ENCODE results near the gene MLF2. TPM values are rescaled to one million over a fixed set of nuclear protein-coding genes. Genes with fewer than 3 reads are reported as not detected.

The MLF2 gene
- polyA plus RNA-seq, 4 donors = 205 to 257 (median 211) TPM

DNA sequence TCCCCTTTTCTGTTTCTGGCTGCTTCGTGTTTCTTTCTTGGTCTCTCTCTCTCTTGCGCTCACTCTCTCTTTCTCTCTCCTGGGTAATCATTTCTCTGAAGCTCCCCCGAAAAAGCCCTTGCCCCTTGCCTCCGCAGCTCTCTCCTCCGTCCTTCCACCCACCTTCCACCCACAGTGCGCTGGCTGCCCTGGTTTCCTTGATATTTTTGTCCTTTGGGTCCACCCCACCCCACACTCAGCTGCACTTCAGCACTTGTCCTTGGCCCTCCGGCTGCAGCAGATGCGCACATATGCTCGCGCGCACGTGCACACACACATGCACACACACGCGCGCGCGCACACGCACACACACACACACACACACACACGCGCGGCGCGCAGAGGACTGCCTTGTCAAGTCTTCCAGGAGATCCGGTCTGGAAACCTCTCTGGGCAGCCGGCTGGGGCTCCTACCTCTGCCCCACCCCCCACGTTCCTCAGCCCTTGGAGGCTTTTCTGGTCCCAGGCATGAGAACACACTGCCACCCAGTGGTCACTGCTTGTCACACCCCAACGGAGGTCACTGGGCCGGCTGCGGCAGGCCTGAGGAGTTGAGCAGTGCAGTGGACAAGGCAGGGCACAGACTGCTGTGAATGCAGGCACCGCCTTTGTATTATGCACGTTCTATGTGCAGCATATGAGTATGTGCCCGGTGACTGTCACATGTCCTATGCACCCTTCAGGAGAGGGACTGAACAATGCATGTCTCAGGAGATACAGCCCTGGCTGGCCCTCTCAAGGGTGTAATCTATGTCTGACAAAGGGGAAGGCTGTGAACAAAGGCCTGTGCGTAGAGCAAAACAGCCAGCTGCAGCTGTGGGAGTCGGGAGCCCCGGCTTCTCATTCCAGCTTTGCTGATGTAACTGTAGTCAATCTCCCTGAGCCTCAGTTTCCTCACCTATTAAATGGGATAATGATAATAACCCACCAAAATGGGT lies 25.9 kb upstream of the MLF2 start:
- peak; percentile 92 to 93 (median 92) for DNase-seq (ENCODE audit: low read depth in 4 of 4, low spot score in 3 of 4)

GRCh38 chr12:6778217-6778573 lies 25.3 kb upstream of the MLF2 start:
- no peak for DNase-seq (ENCODE audit: low read depth in 4 of 4, low spot score in 3 of 4)

DNA sequence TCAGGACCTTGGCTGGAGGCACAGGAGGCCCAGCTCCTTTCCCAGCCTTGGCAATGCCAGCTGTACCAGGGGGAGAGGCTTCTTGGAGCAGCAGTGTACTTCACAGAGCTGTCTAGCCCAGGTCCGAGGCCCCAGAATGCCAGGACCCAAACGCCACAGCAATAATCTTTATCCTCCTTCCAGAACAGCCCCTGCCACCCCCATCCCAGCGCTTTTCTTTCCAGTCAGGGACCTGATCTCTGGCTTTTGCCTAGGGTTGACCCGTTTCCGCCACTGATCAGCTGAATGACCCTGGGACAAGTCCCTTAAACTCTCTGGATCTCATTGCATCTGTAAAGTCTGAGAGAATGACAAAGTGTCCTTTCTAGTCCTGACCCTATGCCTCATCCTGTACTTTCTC lies 24.4 kb upstream of the MLF2 start:
- no peak for DNase-seq (ENCODE audit: low read depth in 4 of 4, low spot score in 3 of 4)

DNA sequence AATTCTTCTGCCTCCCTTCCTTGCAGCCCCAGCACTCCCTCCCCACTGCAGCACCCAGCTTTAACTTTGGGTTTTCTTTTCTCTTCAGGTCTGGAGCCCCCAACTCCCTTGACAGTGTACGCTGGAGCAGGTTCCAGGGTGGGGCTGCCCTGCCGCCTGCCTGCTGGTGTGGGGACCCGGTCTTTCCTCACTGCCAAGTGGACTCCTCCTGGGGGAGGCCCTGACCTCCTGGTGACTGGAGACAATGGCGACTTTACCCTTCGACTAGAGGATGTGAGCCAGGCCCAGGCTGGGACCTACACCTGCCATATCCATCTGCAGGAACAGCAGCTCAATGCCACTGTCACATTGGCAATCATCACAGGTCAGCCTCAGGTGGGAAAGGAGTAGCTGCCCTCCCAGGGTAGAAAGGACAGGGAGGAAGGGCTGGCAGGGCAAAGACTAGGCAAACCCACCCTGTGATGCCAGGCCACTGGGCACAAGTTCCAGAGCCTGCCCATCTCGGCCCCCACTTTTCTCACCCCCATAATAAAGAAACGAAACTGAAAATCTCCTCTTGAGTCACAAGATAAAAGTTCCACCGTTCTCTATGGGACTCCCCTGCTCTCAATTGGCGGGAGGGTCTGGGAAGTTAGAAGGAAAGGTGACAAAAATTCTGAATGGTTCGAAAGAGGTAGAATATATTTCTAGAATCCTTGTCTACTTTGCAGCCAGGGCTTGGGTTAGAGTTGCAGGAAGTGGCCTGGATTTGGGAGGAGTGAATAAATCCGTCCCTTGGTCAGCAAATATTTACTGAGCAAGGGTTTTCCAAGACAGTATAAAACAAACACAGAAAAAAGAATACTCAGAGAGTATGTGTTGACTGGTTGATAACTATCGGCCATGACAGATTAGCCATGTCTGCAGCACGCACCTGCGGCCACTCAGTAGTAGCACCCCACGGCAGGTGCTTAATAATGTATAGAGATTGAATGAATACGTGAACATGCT lies 22.5 kb upstream of the MLF2 start:
- no peak for DNase-seq (ENCODE audit: low read depth in 4 of 4, low spot score in 3 of 4)

GRCh38 chr12:6774499-6775062 lies 21.6 kb upstream of the MLF2 start:
- DNase-seq (ENCODE audit: low read depth in 4 of 4, low spot score in 3 of 4) = no peak

GRCh38 chr12:6773590-6774351 lies 20.8 kb upstream of the MLF2 start:
- DNase-seq (ENCODE audit: low read depth in 4 of 4, low spot score in 3 of 4) = no peak

DNA sequence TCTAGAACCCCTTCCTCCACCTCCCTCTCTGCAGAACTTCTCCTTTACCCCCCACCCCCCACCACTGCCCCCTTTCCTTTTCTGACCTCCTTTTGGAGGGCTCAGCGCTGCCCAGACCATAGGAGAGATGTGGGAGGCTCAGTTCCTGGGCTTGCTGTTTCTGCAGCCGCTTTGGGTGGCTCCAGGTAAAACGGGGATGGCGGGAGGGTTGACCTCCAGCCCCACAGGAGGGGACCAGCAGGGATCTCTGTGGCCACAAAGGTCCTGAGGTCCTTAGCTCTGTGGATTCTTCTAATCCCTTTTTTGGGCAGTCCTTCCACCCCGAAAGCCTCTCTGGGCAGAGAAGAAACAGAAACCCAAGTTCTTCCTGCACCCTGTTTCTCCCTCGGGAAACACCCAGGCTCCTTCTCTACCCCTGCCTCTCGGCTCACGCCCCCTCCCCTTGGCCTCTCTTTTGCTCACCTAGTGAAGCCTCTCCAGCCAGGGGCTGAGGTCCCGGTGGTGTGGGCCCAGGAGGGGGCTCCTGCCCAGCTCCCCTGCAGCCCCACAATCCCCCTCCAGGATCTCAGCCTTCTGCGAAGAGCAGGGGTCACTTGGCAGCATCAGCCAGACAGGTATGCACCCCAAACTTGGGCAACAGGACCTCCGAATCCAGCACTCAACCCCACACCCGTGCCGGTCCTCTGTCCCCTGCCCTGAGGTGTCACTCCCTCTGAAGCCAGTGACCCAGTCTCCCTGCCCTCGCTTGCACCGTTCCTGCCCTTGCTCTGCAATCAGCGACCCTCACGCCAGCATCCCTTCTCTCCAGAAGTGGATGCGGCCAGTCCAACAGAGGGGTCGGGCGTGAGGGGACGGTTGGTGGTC lies 20.0 kb upstream of the MLF2 start:
- no peak for DNase-seq (ENCODE audit: low read depth in 4 of 4, low spot score in 3 of 4)

GRCh38 chr12:6772331-6772695 lies 19.4 kb upstream of the MLF2 start, which contains the start of gene LAG3:
Gene LAG3, plus strand, starts transcription at chr12:6772520. Its CDS starts 333 bp downstream, at chr12:6772853.
- DNase-seq (ENCODE audit: low read depth in 4 of 4, low spot score in 3 of 4) = no peak

DNA sequence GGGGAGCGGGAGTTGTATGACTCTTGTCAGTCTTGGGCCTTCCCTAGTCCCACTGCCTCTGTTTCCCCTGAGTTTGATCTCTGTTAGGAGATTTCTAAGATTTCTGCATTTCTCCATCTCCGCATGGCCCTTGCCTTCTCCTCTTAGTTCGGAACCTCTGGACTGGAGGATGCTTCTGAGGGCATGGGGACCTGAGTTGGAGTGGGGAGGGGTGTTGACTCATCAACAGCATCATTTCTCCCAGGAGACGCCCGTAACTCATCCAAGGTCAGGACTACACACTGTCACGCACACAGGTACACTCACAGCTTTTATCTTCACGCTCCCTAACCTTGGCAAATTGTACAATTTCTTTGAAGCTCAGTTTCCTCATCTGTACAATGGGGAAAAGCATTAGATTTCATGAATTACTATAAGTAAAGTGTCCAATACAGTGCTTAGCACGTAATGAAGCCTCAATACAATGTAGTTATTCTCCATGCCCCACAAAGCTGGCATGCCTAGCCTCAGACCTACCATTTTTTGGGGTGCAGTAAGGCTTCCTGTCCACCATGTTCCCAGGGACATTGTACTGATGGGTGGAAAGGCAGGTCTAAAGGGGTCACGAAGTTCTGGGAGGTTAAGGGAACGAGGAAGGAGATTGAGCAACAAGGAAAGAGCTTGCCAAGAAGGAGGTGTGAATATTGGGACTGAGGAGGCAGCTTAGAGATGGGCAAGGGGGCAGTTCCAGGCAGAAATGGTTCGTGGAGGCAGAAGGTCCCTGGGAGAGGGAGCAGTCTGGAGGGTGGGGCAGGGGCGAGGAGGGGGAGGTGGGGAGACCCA lies 18.8 kb upstream of the MLF2 start:
- DNase-seq (ENCODE audit: low read depth in 4 of 4, low spot score in 3 of 4) = no peak

- DNase-seq (ENCODE audit: low read depth in 4 of 4, low spot score in 3 of 4) = no peak
Measured at GRCh38 chr12:6771091-6771495, 18.2 kb upstream of the MLF2 start.

DNA sequence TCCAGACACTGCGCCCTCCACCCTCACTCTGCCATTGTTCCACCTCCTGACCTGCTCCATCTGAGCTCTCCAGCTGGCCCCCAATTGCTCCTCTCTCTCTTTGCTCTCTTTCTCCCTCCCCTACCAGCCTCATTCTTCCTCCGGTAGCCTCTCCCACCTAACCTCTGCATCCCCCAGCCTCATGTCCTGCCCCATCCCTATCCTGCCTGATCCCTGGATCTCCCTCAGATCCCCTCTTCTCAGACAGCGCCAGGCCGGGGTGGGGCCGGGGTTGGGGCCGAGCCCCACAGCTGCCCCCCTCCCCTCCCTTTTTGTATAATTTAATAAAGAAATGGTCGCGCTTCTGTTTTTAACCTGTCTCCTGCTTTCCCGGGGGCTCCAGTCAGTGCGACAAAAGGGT lies 17.7 kb upstream of the MLF2 start:
- DNase-seq (ENCODE audit: low read depth in 4 of 4, low spot score in 3 of 4) = no peak

DNA sequence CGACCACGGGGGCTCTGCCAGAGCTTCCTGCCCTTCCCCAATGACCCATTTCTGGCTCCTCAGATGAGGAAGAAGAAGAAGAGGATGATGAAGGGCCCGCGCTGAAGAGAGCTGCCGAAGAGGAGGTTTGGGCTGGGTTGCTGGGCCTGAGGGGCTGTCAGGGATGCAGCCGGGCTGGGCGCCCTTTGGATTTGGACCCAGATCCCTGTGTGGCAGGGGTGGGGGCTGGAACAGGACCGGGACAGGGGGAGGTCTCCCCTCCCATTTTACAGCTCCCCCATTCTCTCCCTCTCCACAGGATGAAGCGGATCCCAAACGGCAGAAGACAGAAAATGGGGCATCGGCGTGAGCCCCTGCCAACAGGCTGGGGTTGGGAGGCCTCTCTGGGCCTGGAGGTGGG lies 17.2 kb upstream of the MLF2 start:
- no peak for DNase-seq (ENCODE audit: low read depth in 4 of 4, low spot score in 3 of 4)

DNA sequence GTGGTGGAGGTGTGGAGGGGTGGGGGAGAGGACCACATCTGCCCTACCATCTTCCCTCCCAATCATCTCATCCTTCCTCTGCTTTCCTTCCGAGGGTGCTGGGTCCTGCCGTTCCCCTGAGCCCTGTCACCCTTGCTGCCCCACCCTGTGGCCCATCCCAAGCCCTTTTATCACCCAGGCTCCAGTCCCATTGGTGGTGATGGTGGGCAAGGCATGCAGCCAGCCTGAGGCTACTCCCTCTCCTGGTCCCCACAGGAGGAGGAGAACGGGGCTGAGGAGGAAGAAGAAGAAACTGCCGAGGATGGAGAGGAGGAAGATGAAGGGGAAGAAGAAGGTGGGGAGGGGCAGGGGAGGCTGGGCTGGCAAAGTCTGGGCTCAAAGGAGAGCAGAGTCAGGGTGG lies 16.7 kb upstream of the MLF2 start:
- no peak for DNase-seq (ENCODE audit: low read depth in 4 of 4, low spot score in 3 of 4)

GRCh38 chr12:6768990-6769389 lies 16.0 kb upstream of the MLF2 start:
- no peak for DNase-seq (ENCODE audit: low read depth in 4 of 4, low spot score in 3 of 4)

- DNase-seq (ENCODE audit: low read depth in 4 of 4, low spot score in 3 of 4) = no peak
Measured at GRCh38 chr12:6768437-6768914, 15.5 kb upstream of the MLF2 start.

GRCh38 chr12:6767353-6768319 lies 14.7 kb upstream of the MLF2 start:
- DNase-seq (ENCODE audit: low read depth in 4 of 4, low spot score in 3 of 4) = no peak

All from right renal pelvis (tissue), 4 donors.